T-helper 1 cell treated with Interleukin-12 subunit alpha and Interleukin-12 subunit beta and Interleukin-4 antibody, amounts not matched to agents 30 ng/mL and 1 ng/mL, for 36 hours (primary cell): ENCODE results near the gene KAT2B. TPM values are rescaled to one million over a fixed set of nuclear protein-coding genes. Genes with fewer than 3 reads are reported as not detected.
"Not testable (repeated sequence)": the region's sequence is repeated elsewhere in the genome, so short reads cannot be mapped to it uniquely, and the experiment has no call there.

Experiments used
- intact Hi-C: fragments of 100-400 bp; cut with micrococcal nuclease; formaldehyde crosslinking; loops from one replicate; pipeline ENCODE4 v1.15.1; 2024
- total RNA-seq: library from RNA; stranded (reverse); gene quantifications from 2 replicates; pipeline ENCODE4 v1.2.3, GENCODE V29; 2022

The KAT2B gene
- total RNA-seq, 1 donor from 2014 or later = 146 TPM

DNA sequence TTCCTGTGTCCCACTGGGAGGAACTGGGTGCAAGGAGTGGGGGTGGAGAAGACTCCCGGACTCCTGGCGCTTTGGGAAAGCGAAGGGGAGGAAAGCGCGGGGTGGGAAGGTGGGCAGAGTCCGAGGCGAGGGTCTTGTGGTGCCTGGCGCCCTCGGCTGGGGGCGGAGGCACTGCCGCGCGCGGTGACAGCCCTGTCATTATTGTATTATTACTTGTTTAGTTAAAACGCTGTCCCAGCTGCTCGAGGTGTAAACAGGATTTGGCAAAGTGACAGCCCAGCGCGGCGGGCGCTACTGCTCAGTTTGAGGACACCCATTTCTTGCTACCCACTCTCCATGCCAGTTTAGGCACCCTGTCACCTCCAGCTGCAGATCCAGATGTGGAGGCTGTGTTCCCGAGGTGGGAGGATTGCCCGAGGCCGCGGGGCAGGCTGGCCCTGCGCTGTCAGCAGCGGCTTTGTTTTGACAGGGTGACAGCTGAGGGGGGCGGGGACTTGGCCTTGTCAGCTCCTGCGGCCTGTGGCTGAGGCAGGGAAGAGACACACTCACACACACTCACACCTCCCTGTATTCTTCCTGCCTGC lies 1.0 kb downstream of the KAT2B start:
- intact Hi-C loops = loop anchor here (1.0 kb wide), 2 partner anchors 13 to 145 kb away; partner anchors contain the start of gene SGO1

- intact Hi-C loops = no loop called here
These were observed 2.1 kb downstream of the KAT2B start for GRCh38 chr3:20042331-20042730.

DNA sequence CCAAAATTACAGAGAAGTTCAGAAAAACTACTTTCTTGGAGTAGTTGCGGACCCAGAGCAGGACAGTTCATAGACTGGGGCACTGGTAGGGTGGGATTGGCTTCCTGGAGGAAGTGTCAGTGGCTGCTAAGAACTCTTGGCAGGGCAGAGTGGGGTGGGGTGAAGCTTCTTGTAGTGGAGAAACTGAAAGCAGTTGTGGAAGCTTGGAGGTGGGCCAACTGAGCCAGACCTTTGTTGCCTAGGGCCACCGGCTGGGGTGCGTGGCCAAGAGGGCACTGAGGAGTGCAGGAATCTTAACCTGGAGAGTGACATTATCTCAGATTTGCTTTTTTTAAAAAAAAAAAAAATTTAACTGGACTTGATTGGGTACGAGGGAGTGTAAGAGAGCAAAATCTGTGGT lies 3.1 kb downstream of the KAT2B start:
- intact Hi-C loops = no loop called here

DNA sequence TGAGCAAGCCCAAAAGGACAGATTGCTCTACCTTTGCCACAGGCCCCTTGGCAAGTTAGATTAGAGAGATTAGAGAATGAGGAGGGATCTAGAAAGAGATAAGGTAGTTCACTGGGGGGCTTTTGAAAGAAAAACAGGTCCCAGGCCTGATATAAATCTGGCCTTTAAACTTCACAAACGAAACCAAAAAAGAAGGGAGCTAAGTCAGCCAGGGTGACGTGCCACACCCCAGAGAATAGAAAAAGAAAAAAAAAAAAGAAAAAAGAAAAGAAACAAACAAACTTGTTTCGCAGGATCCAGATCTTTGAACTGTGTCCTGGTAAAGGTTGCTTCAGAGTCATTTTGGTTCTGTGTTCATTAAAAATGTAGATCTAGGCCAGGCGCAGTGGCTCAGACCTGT lies 3.6 kb downstream of the KAT2B start:
- intact Hi-C loops = no loop called here

DNA sequence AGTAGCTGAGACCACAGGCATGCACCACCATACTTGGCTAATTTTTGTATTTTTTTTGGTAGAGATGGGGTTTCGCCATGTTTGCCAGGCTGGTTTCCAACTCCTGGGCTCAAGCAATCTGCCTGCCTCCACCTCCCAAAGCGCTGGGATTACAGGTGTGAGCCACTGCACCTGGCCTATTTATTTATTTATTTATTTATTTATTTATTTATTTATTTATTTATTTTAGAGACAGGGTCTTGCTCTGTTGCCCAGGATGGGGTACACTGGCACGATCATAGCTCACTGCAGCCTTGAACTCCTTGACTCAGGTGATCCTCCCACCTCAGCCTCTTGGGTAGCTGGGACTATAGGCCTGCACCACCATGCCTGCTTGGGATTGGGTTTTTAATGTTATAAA lies 4.9 kb downstream of the KAT2B start:
- intact Hi-C loops = not testable (repeated sequence)

DNA sequence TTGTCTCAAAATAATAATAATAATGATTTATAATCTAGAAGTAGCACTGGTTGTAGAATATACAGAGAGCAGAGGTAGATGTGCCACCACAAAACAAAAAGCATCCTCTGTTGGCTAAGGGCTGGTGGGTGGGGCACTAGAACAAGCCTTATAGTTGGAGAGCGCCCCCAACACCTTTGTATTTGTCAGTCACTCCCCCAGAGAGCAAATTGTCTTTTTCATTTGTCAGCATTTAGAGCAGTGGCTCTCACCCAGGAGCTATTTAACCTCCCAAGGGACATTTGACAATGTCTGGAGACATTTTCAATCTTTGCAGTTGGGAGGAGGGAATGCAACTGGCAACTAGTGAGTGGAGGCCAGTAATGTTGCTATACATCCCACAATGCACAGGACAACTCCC lies 6.3 kb downstream of the KAT2B start:
- intact Hi-C loops = no loop called here

DNA sequence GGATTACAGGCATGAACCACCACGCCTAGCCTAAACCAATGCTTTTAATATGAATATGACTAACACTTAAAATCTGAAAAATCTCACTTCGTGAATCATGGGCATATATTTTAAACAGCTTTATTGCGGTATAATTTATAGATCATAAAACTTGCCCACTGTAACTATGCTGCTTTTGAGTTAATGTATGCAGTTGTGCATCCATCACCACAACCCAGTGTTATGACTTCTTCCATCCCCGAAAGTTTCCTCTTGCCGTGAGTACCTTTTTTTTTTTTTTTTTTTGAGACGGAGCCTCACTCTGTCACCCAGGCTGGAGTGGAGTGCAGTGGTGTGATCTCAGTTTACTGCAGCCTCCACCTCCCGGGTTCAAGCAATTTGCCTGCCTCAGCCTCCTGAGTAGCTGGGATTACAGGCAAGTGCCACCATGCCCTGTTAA lies 7.1 kb downstream of the KAT2B start:
- intact Hi-C loops = no loop called here

DNA sequence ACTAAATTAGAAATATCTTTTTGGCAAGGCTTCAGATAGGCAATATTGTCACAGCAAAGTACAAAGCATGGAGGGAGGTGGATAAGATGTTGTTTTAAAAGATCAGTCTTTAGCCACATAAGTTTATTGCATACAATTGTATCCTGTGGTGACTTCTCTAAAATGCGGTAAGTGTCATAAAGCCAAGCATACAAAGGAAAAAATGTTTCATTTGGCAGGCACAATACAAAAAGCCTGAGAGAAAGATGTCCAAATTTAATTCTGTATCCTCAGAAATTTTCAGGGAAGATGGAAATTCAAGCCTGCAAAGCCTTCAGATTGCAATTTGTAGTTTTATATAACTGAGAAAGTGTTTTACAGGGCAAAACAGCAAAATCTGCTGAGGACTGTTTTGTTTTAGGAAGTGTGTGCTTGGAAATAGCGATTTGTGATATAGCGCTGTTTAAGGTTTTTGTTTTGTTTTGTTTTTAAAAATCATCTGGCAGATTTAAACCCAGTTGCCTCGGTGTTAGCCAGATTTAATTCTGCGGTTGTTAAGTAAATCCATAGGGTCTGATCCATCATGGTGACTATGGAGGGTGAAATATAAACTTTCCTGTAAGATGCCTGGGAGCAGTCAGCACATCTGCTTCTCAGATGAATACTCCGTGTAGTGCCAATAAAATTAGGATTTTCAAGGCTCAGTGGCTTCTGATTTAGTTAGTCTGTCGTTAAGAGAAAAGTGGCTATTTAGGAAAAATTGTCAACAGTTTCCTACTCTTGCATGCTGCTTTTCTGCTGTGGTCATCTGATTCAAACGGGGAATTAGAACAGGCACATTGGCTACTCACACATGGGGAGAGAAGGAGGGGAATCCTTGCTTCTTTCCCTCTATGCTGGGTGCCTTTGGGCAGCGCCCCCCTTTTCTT lies 8.0 kb downstream of the KAT2B start:
- intact Hi-C loops = no loop called here

DNA sequence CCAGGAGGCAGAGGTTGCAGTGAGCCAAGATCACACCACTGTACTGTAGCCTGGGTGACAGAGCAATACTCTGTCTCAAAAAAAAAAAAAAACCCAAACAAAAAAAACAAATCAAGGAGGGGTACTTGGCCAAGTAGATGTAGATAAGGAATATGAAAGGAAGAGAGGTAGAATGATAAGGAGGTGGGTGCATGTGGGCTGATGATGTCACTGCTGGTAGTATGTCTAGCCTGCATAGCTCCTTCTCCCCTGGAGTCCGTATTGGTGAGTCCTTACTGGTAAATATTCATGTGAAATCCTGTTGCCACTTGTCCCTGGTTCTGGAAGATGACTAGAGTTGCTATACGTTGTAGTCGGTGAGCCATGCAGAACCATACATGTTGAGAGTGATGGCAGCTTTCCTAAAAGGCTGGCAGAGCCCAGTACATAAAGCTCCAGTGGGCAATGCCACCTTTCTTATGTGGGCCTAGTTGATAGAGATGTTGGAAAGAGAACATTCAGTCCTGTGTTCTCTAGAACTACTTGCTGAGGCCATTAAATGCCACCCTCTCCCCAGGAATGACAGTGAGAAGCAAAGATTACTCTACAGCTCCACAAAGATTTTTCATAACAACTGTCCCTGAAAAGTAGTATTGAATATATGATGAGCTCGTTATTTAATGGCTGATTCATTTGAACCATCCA lies 11.0 kb downstream of the KAT2B start:
- intact Hi-C loops = no loop called here

DNA sequence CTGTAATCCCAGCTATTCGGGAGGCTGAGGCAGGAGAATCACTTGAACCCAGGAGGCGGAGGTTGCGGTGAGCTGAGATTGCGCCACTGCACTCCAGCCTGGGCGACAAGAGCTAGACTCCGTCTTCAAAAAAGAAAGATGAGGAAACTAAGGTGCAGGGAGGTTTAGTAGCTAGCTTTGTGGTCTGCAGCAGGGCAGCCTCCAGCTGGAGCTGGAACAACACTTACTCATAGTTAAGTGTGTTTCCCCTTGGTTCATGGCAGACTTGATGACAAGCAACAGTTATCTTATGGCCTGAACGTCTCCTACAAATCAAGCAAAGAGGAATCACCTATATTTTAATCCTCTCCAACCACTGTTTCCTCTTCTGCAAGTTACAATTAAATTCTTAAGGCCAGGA lies 12.6 kb downstream of the KAT2B start:
- intact Hi-C loops = no loop called here

GRCh38 chr3:20054549-20054987 lies 14.3 kb downstream of the KAT2B start:
- intact Hi-C loops = loop anchor here (1.0 kb wide), 3 partner anchors 13 to 107 kb away; partner anchors contain the start of gene RAB5A

GRCh38 chr3:20055020-20055775 lies 15.0 kb downstream of the KAT2B start:
- intact Hi-C loops = no loop called here

DNA sequence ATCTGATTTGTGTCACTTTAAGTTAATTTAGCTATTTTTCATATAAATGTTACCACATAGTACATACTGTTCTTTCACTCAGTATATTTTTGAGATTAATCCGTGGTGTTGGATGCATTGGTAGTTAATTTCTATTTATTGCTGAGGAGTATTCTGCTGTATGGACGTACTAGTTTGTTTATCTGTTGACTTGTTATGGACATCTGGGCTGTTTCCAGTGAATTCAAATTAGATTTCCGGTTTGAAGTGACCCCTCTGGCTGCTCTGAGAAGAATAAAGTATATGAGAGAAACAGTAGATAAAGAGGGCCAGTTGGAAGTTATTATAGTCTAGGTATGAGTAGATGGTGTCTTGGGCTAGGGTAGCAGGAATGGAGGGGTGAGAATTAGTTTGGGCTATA lies 15.6 kb downstream of the KAT2B start:
- intact Hi-C loops = no loop called here

DNA sequence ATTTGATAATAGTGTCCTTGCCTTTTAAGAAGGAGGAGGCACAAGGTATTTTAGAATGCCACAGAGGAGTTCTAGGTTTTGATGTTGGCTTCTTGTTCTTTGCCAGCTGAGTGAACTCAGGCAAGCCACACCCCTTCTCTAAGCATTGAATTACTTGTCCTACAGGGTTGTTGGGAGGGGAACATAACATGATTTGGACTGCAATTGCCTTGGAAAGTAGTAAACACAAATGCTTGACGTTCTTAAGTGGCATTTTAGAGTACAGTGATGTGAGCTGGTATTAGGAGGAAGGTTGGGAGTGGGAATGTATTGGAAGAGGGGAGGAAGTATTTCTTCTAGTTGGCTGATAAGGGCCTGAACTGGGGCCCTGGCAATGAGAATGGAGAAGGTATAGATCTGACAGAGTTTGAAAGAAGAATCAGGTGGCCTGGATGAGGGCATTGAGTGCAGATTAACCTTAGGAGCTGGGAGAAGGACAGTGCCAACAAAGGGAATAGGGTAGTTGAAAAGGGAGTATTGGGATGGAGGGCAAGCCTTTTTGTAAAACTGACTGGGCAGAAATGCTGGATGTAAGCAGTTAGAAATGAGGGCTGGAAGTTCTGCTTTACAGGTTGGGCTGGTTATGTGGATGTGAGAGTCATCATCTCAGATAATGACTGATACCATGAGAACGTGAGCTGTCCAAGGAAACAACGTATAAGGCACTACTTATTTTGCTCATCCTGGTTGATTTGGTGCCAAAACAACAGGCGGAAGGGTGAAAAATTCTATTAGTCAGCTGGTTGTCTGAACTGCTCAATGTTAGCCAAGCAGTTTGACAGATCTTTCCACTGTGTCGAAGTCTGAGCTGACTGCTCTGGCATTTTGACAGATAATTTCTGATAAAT lies 16.7 kb downstream of the KAT2B start:
- intact Hi-C loops = no loop called here

- intact Hi-C loops = no loop called here
These were observed 17.4 kb downstream of the KAT2B start for GRCh38 chr3:20057612-20058180.

DNA sequence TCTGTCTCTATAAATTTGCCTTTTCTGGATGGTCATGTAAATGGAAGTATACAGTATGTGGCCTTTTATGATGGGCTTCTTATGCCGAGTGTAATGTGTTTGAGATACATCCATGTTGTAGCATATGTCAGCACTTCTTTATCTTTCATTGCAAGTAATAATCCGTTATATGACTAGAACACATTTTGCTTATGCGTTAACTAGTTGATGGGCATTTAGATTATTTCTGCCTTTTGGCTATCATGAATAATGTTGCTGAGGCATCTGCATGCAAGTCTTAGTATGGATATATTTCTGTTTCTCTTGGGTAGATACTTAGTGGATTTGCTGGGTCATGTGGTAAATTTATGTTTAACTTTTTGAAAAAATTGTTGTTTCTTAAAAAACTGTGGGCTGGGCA lies 19.7 kb downstream of the KAT2B start:
- intact Hi-C loops = no loop called here

DNA sequence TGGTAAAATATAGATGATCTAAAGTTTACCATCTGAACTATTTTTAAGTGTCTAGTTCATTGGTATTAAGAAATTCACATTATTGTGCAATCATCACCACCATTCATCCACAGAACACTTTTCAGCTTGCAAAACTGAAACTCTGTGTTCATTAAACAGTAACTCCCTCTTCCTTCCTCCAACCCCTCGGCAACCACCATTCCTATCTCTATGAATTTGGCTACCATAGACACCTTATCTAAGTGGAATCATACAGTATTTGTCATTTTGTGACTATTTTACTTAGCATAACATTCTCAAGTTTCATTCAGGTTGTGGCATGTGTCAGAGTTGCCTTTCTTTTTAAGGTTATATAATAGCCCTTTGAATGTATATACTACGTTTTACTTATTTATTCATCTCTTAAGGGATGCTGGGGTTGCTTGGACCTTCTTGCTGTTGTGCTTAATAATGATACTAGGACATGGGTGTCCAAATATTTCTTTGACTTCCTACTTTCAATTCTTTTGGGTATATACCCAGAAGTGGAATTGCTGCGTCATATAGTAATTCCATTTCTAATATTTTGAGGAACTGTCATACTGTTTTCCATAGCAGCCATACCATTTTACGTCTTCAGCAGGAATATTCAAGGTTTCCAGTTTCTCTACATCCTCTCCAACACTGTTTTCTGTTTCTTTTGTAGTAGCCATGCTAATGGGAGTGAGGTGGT lies 20.9 kb downstream of the KAT2B start:
- intact Hi-C loops = loop anchor here (1.0 kb wide), 1 partner anchor 43 kb away; no protein-coding TSS in a partner anchor

- intact Hi-C loops = no loop called here
These were observed 22.8 kb downstream of the KAT2B start for GRCh38 chr3:20062996-20063395.

- intact Hi-C loops = no loop called here
These were observed 24.1 kb downstream of the KAT2B start for GRCh38 chr3:20064387-20064786.
